ENCODE measurements around the gene KRTAP22-1. TPM values are rescaled to one million over a fixed set of nuclear protein-coding genes. Genes with fewer than 3 reads are reported as not detected.

Gene KRTAP22-1
- polyA plus RNA-seq, 1 donor = not detected

- DNase-seq = peak; percentile 3
Observed at GRCh38 chr21:30625449-30626165, 24.7 kb downstream of the KRTAP22-1 start.

GRCh38 chr21:30628109-30628508, 27.2 kb downstream of the KRTAP22-1 start:
- no peak for DNase-seq

- DNase-seq = no peak
Observed at GRCh38 chr21:30629200-30629599, 28.3 kb downstream of the KRTAP22-1 start.

GRCh38 chr21:30634906-30635305, 34.0 kb downstream of the KRTAP22-1 start, which contains the start of gene KRTAP20-2:
KRTAP20-2 (plus strand) TSS chr21:30635206; CDS start chr21:30635264, 58 bp downstream.
- no peak for DNase-seq

- no peak for DNase-seq
Observed at GRCh38 chr21:30638686-30639085, 37.8 kb downstream of the KRTAP22-1 start.

GRCh38 chr21:30642564-30642963, 41.7 kb downstream of the KRTAP22-1 start, which contains the start of gene KRTAP20-3:
KRTAP20-3 (plus strand) TSS chr21:30642864.
- no peak for DNase-seq

GRCh38 chr21:30646904-30647414, 46.1 kb downstream of the KRTAP22-1 start:
- no peak for DNase-seq

Other genes with a start within 250 kb of the KRTAP22-1 start
- gene KRTAP13-2, start 228.8 kb upstream of the KRTAP22-1 start, polyA plus RNA-seq (ENCODE audit: insufficient read length) = not detected
- not detected for gene KRTAP13-1, start 205.1 kb upstream of the KRTAP22-1 start, polyA plus RNA-seq (ENCODE audit: insufficient read length)
- not detected for gene KRTAP13-3, start 175.2 kb upstream of the KRTAP22-1 start, polyA plus RNA-seq (ENCODE audit: insufficient read length)
- gene KRTAP13-4, start 170.9 kb upstream of the KRTAP22-1 start, polyA plus RNA-seq (ENCODE audit: insufficient read length) = not detected
- not detected for gene KRTAP15-1, start 160.8 kb upstream of the KRTAP22-1 start, polyA plus RNA-seq (ENCODE audit: insufficient read length)
- gene KRTAP19-1, start 120.7 kb upstream of the KRTAP22-1 start, polyA plus RNA-seq (ENCODE audit: insufficient read length) = not detected
- not detected for gene KRTAP19-2, start 113.7 kb upstream of the KRTAP22-1 start, polyA plus RNA-seq (ENCODE audit: insufficient read length)
- not detected for gene KRTAP19-3, start 109.1 kb upstream of the KRTAP22-1 start, polyA plus RNA-seq (ENCODE audit: insufficient read length)
- gene KRTAP19-4, start 103.9 kb upstream of the KRTAP22-1 start, polyA plus RNA-seq (ENCODE audit: insufficient read length) = not detected
- not detected for gene KRTAP19-5, start 98.9 kb upstream of the KRTAP22-1 start, polyA plus RNA-seq (ENCODE audit: insufficient read length)
- gene KRTAP19-6, start 59.2 kb upstream of the KRTAP22-1 start, polyA plus RNA-seq (ENCODE audit: insufficient read length) = not detected
- gene KRTAP19-7, start 39.8 kb upstream of the KRTAP22-1 start, polyA plus RNA-seq (ENCODE audit: insufficient read length) = not detected
- not detected for gene KRTAP22-2, start 10.7 kb upstream of the KRTAP22-1 start, polyA plus RNA-seq (ENCODE audit: insufficient read length)
- not detected for gene KRTAP6-3, start 8.6 kb upstream of the KRTAP22-1 start, polyA plus RNA-seq (ENCODE audit: insufficient read length)
- gene KRTAP6-2, start 2.2 kb upstream of the KRTAP22-1 start, polyA plus RNA-seq (ENCODE audit: insufficient read length) = not detected
- not detected for gene KRTAP6-1, start 12.8 kb downstream of the KRTAP22-1 start, polyA plus RNA-seq (ENCODE audit: insufficient read length)
- not detected for gene KRTAP20-1, start 15.3 kb downstream of the KRTAP22-1 start, polyA plus RNA-seq (ENCODE audit: insufficient read length)
- not detected for gene KRTAP20-4, start 19.5 kb downstream of the KRTAP22-1 start, polyA plus RNA-seq (ENCODE audit: insufficient read length)
- gene KRTAP20-2, start 34.1 kb downstream of the KRTAP22-1 start, polyA plus RNA-seq (ENCODE audit: insufficient read length) = not detected
- not detected for gene KRTAP20-3, start 41.8 kb downstream of the KRTAP22-1 start, polyA plus RNA-seq (ENCODE audit: insufficient read length)
- gene KRTAP21-3, start 117.7 kb downstream of the KRTAP22-1 start, polyA plus RNA-seq (ENCODE audit: insufficient read length) = not detected
- not detected for gene KRTAP21-2, start 146.2 kb downstream of the KRTAP22-1 start, polyA plus RNA-seq (ENCODE audit: insufficient read length)
- gene KRTAP21-1, start 154.3 kb downstream of the KRTAP22-1 start, polyA plus RNA-seq (ENCODE audit: insufficient read length) = not detected
- gene KRTAP8-1, start 212.2 kb downstream of the KRTAP22-1 start, polyA plus RNA-seq (ENCODE audit: insufficient read length) = not detected
- gene KRTAP7-1, start 228.7 kb downstream of the KRTAP22-1 start, polyA plus RNA-seq (ENCODE audit: insufficient read length) = not detected